Endodermal cell (in vitro differentiated cells): ENCODE measurements around the gene ZP3. TPM values are rescaled to one million over a fixed set of nuclear protein-coding genes. Genes with fewer than 3 reads are reported as not detected.
"Not testable (repeated sequence)": the region's sequence is repeated elsewhere in the genome, so short reads cannot be mapped to it uniquely, and the experiment has no call there.

ENCODE experiments used
- DNase-seq: peaks from one replicate; pipeline ENCODE4 v3.0.0-alpha.2; 2017
- H3K27ac ChIP-seq: 2 replicates; pipeline ENCODE4 v1.5.1; 2013; ENCODE audit warnings: mild to moderate bottlenecking, low read depth, low read length, moderate library complexity
- H3K27me3 ChIP-seq: 2 replicates; pipeline ENCODE4 v1.6.1; 2013; ENCODE audit warnings: mild to moderate bottlenecking, low read length, moderate library complexity; ENCODE audit not compliant: insufficient read depth, control insufficient read depth, poor library complexity, severe bottlenecking
- H3K36me3 ChIP-seq: 2 replicates; pipeline ENCODE4 v1.7.0; 2013; ENCODE audit warnings: mild to moderate bottlenecking, low read length, moderate library complexity; ENCODE audit not compliant: control insufficient read depth, insufficient read depth
- H3K4me1 ChIP-seq: one replicate; pipeline ENCODE4 v1.7.0; 2013; ENCODE audit warnings: low read length; ENCODE audit not compliant: control insufficient read depth, insufficient read depth
- H3K4me3 ChIP-seq: 2 replicates; pipeline ENCODE4 v1.5.1; 2013; ENCODE audit warnings: mild to moderate bottlenecking, low read length, moderate library complexity
- H3K9ac ChIP-seq: 2 replicates; pipeline ENCODE4 v1.6.1; 2013; ENCODE audit warnings: mild to moderate bottlenecking, low read length, moderate library complexity; ENCODE audit not compliant: poor library complexity, severe bottlenecking; ENCODE audit errors: extremely low read depth
- H3K9me3 ChIP-seq: 2 replicates; pipeline ENCODE4 v1.6.1; 2013; ENCODE audit warnings: mild to moderate bottlenecking, low read length, moderate library complexity; ENCODE audit not compliant: control insufficient read depth
- H3K27ac Mint-ChIP-seq: 2 replicates; pipeline ENCODE4 v1.8.0; 2020; ENCODE audit warnings: mixed read lengths
- H3K27me3 Mint-ChIP-seq: 2 replicates; pipeline ENCODE4 v1.8.0; 2021; ENCODE audit warnings: mild to moderate bottlenecking, mixed read lengths; ENCODE audit not compliant: insufficient read depth
- H3K36me3 Mint-ChIP-seq: 2 replicates; pipeline ENCODE4 v1.8.0; 2020; ENCODE audit warnings: low read depth, mixed read lengths
- H3K4me1 Mint-ChIP-seq: 2 replicates; pipeline ENCODE4 v1.8.0; 2020; ENCODE audit warnings: mixed read lengths
- H3K4me3 Mint-ChIP-seq: 2 replicates; pipeline ENCODE4 v1.8.0; 2020; ENCODE audit warnings: mild to moderate bottlenecking, moderate library complexity, mixed read lengths
- H3K9me3 Mint-ChIP-seq: 2 replicates; pipeline ENCODE4 v1.8.0; 2020; ENCODE audit warnings: mild to moderate bottlenecking, mixed read lengths
- CTCF ChIP-seq: fragments of 200-600 bp; sonication (generic); conservative IDR thresholded peaks from 2 replicates; pipeline ENCODE4 v1.5.0; 2021; ENCODE audit warnings: antibody characterized with exemption, mild to moderate bottlenecking
- WGBS, 2 experiments: methylation state at CpG; one replicate each; pipeline versions ENCODE4 v1.1.5 to v1.1.7; 2013; ENCODE audit warnings: missing lambda C conversion rate in 2 of 2, mixed read lengths in 1 of 2; ENCODE audit not compliant: insufficient coverage in 1 of 2, insufficient read length in 1 of 2; 5-methylcytosine and 5-hydroxymethylcytosine counted together
- total RNA-seq, 2 donors: library from RNA; stranded (reverse); fragmentation: NEBNext Ultra II Directional in 1 of 2; extraction: Animal tissue kit (Norgen Biotek cat#: 25700) in 1 of 2; gene quantifications; 2 replicates in 1 of 2; 3 replicates in 1 of 2; pipeline ENCODE4 v1.2.1, GENCODE V29; 2021

ZP3 gene
- total RNA-seq, 2 donors from 2014 or later = 0.53 to 2.3 TPM

- Mint-ChIP-seq H3K4me3 (no peak overlapping the region), H3K36me3 (peaks cover 5% of the 10 kb centered on the region), H3K27ac (no peak overlapping the region), H3K9me3 (no peaks in the 10 kb centered on the region), H3K27me3 (peaks cover 8% of the 10 kb centered on the region), H3K4me1 (peaks cover 11% of the 10 kb centered on the region)
- H3K9me3 ChIP-seq = no peaks in the 10 kb centered on the region
- H3K27ac ChIP-seq = no peak overlapping the region
- H3K27me3 ChIP-seq = no peaks in the 10 kb centered on the region
- no peak for DNase-seq
- no peak overlapping the region for H3K9ac ChIP-seq
- WGBS, 2 experiments = 95 to 96% methylated on average over 21 to 23 of the region's 23 CpGs
- no peaks in the 10 kb centered on the region for H3K4me1 ChIP-seq
- H3K36me3 ChIP-seq = no peaks in the 10 kb centered on the region
- no peak for TF ChIP-seq CTCF
- H3K4me3 ChIP-seq = no peak overlapping the region
Observed at GRCh38 chr7:76400248-76400647, 24.5 kb upstream of the ZP3 start.

- not testable (repeated sequence) for H3K4me3 Mint-ChIP-seq, H3K27me3 Mint-ChIP-seq
- 92 to 93% methylated on average over 5 to 8 of the region's 8 CpGs for WGBS, 2 experiments
Observed at GRCh38 chr7:76403097-76403496, 21.7 kb upstream of the ZP3 start.

GRCh38 chr7:76403780-76404494 is 20.8 kb upstream of the ZP3 start:
- H3K9ac ChIP-seq = no peak overlapping the region
- H3K27ac Mint-ChIP-seq = no peak overlapping the region
- no peak overlapping the region for H3K4me3 Mint-ChIP-seq
- no peaks in the 10 kb centered on the region for H3K27me3 ChIP-seq
- no peaks in the 10 kb centered on the region for H3K9me3 Mint-ChIP-seq
- no peaks in the 10 kb centered on the region for H3K27me3 Mint-ChIP-seq
- no peak overlapping the region for H3K4me3 ChIP-seq
- peaks cover 5% of the 10 kb centered on the region for H3K4me1 ChIP-seq
- TF ChIP-seq CTCF = no peak
- no peak overlapping the region for H3K27ac ChIP-seq
- peaks cover 16% of the 10 kb centered on the region for H3K4me1 Mint-ChIP-seq
- H3K36me3 ChIP-seq = no peaks in the 10 kb centered on the region
- no peaks in the 10 kb centered on the region for H3K9me3 ChIP-seq
- WGBS, 2 experiments = 88 to 94% methylated on average over 8 to 9 of the region's 10 CpGs
- H3K36me3 Mint-ChIP-seq = peaks cover 5% of the 10 kb centered on the region
- DNase-seq = no peak

More at GRCh38 chr7:76403097-76403496, 21.7 kb upstream of the ZP3 start:
- not testable (repeated sequence) for H3K4me1 ChIP-seq, H3K36me3 ChIP-seq, H3K4me1 Mint-ChIP-seq, H3K27ac Mint-ChIP-seq, H3K27me3 ChIP-seq, H3K9ac ChIP-seq, H3K9me3 Mint-ChIP-seq, DNase-seq, H3K4me3 ChIP-seq, H3K9me3 ChIP-seq, H3K36me3 Mint-ChIP-seq, H3K27ac ChIP-seq
